CD1c-positive myeloid dendritic cell (primary cell): ENCODE measurements around the gene HIVEP1.
"Not testable (repeated sequence)": the region's sequence is repeated elsewhere in the genome, so short reads cannot be mapped to it uniquely, and the experiment has no call there.

Experiments used
- DNase-seq: peaks from one replicate; pipeline ENCODE4 v3.0.0-alpha.2; 2016; ENCODE audit errors: extremely low spot score

HIVEP1 gene

DNA sequence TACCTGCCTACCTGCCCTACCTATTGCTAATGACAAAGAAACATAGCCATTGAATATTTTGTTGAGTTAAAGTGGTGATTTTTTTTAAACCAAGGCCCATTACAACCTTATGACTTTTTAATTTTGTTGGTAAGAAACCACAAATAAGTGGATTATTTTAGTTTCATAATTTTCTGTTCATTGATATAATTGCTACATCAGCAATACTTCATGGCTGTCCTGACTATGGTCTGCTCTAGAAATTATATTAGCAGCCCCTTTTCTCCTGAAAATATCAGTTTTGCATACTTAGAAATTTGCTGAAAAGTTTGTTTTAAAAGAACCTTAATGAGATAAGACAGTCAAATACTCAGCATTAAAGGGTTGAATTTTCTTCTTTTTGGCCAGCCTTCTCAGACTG is 106.5 kb downstream of the HIVEP1 start:
- DNase-seq, result no peak

DNA sequence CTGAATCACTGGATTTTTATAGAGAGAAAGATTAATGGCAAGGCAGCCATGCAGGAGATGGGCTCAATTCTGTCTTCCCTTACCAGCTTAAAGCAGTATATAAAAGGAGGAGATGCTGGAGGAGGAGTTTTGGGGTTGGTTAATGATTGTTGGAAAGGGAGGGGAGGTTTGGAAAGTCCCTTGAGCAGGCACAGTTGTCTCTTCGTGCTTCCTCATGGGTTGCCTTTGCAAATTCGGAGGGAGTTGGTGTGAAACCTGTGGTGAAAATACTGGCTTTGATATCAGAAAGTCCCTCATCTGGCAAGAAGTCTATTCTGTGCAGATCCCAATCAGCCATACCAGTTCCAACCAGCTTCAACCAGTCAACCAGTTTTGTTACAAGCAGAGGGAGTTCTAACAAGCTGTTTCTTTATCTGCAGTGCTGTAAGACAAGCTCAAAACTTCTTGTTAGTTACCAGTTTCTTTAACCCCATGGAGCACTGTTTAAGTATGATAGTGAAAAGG is 107.0 kb downstream of the HIVEP1 start:
- no peak for DNase-seq

DNA sequence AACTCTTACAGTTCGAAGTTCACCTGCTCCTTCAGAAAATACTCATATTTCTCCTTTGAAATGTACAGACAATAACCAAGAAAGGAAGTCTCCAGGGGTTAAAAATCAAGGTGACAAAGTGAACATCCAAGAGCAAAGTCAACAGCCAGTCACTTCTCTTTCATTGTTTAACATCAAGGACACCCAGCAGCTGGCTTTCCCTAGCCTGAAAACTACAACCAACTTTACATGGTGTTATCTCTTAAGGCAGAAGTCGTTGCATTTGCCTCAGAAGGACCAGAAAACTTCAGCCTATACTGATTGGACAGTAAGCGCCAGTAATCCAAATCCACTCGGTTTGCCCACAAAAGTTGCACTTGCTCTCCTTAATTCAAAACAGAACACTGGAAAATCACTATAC is 113.3 kb downstream of the HIVEP1 start:
- DNase-seq, result no peak

DNA sequence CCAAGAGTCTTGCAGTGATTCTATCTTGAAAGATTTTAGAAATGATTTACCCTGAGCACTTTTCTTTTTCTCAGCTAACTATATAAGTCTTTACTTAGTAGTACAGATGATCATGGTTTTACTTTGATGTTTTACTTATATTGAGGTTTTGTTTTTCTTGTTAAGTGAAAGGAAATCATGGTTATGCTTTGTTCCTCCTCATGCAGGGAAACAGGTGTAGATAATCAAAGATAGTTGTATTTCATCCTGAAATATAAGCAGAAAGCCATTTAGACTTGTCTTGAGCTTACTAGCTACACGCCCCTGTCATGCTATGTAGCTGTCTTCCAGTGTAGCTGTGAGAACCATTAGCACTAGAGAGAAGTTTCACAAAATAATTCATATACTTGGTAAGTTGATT is 113.9 kb downstream of the HIVEP1 start:
- DNase-seq, result no peak

DNA sequence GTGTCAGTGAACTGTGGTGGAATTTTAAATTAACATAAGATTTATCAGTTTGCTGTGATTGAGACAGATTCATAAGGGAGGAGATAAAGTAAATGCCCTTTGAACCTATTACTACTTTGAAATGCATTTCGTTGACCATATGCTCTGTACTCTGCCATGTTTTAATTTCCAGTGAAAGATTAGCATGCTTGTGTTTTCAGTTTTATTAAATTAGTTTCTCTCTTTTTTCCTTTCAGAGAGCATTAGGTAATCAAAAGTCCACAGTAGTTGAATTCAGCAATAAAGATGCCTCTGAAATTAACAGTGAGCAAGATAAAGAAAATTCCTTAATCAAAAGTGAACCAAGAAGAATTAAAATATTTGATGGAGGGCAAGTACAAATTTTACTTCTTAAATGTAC is 117.4 kb downstream of the HIVEP1 start:
- no peak for DNase-seq

DNA sequence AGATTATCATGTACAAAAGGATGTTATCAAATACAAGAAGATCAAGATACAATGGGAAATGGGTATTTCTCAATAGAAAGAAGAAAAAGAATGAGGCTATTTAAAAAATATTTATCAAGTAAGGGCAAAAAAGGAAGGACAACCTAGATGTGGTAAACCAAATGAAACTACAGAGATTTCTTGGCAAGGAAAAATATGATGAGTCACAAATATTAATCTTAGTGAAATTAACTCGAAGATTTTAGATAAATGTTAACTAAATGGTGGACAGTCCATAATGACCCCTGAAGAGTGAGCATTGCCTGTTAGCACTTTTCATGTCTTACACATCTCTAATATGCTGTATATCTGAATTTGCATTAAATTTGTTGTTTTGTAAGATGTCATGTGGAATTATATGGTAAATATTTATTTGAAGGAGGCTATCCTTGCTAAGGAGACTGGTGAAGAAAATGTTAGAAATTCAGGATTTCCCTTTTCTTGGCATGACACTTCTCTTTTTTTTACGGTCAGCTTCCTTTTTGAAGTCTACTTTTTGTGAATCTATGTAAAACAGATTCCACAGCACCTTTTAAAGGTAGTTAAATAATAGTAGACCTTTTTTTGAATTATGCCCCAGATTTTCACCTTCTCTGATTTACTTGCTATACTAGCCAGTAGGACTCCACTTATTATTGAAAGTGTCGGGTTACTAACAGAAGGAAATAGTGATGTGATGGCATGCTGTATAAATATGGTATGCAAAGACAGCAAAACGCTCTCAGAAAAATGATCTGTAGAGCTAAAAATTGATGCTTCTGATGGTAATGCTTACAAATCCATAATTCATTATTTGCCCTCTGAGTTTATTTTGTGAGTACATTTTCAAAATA is 120.5 kb downstream of the HIVEP1 start:
- peak; percentile 55 for DNase-seq

DNA sequence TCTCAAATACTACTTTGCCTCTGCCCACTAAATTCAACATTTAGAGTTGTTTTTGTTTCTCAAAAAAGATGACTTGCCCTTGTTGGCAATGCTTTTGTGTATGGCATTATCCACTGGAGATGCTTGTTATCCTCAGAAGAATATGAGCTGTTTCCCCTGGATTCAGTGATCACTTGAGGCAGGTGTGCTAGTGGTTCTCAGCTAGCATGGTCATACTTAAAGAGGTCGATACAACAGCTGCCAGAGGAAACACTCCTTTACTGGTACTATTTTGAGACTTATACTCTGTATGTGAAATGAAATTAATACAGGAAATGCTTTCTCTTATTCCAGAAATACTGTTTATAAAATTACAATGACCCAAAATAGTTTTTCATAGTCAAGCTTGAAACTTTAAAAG is 122.5 kb downstream of the HIVEP1 start:
- DNase-seq, result no peak

DNA sequence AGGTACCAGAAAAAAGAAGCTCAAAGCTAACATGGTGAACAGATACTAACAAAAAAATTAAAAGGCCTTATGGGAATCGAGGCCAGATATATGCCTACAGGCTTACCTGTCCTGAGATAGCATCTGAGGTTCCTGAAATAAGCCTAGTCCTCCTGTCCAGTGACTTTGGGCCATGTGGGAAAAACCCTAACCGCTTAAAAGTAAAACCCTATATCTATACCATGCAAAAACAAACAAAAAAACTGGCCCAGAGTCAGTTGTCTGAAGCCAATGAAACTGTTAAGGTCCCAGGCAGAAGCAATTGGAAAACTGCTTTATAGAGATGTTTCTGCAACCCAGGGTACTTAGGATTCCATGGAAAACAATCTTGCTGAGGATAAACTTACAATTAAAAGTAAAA is 122.9 kb downstream of the HIVEP1 start:
- DNase-seq, result no peak

DNA sequence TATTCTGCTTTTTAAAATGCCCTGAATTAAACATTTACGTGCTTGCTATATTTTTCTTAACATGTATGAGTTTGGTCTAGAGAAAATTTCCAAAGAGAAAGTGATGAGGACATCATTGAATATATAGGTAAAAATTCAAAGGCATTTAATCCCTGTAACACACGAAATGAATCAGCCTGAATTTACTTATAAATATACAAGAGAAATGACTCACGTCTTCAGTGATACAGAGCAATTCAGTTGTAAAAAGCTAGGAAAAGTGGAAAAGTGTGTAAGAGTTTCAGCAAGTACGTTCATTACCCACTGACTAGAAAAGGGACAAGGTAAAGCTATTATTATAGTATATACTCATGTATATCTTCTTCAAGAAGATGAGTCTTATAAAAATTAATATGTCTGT is 124.8 kb downstream of the HIVEP1 start:
- DNase-seq, result no peak

DNA sequence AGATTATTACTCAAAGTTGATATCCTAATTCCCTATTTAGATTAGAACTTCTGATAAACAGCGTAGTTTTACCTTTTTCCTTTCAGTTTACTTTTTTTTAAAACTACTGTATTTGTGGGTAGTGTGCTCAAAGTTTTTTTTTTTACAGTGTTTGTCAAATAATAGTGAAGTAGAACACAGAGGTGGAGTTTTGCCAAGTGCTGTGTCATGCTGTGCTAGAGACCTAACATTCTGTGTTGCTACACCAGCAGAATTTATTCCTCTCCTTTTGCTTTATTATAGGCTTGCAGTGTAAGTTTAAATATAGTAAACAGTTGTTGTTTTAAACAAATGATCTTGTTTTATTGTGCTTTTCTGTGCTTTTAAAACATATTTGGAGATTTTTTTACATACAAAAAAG is 125.4 kb downstream of the HIVEP1 start:
- no peak for DNase-seq

DNA sequence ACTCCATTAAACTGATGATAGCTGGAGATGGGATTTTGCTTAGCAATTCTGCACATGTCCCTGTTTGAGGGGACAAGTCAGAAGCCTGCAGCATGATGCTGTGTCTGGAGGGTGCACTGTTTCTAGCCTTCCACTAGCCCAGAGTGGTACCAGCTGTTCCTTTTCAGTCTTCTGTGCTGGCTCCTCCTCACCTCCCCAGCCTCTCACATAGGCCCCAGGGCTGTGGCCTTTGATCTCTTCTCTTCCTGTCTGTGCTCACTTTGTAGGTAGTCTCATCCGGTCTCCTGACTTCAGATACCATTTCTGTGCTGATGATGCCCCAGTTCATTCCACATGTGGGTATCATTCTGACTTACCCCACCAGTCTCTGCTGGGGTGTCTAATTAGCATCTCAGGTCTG is 126.3 kb downstream of the HIVEP1 start:
- DNase-seq, result no peak

DNA sequence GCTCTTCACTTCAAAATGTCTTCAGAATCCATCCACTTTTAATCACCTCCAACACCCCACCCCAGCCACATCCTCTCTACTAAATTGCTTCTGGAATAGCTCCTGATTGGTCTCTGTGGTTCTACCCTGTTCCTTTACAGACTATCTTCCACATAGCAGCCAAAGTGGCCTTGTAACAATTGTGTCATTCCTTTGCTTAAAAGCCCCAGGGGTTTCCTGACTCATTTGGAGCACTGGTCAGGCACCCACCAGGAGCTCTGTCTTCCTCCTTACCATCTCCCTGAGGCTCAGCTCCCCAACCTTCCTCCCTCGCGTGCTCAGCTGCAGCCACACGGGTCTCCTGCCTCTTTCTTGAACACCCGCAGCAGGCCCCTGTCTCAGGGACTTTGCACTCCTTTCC is 126.8 kb downstream of the HIVEP1 start:
- no peak for DNase-seq

DNA sequence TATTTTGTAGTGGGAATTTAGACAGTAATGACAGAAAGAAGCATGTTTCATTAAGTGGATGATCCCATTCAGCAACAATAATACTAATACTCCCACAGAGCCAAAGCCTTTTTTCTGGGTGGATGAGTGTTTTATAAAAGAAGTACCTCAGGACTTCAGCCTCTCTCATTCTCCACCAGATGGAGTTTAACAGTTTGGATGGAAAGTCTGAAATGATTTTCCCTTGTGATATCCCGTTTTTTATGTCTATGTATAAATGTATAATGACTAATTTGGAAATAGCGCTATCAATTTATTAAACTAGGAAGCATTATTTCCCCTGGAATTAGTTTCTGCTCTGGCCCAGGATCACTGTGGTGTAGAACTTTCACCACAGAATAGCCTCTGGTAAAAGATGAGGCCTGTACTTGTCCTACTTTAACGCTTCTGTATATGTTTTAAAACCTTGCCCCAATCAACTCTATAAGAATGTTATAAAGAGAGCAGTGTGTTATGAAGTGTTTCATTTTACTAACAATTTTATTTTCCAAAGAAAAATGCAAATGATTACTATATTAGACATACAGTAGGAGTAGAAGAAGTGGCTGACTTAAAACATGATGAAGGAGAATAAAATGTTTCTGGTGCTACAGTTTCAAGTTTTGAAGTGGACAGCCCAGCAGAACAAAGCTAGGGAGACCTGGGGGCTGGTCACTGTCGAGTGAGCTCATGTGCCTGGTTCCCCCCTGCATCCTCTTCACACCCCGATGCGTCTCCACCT is 135.6 kb downstream of the HIVEP1 start:
- DNase-seq, result no peak

DNA sequence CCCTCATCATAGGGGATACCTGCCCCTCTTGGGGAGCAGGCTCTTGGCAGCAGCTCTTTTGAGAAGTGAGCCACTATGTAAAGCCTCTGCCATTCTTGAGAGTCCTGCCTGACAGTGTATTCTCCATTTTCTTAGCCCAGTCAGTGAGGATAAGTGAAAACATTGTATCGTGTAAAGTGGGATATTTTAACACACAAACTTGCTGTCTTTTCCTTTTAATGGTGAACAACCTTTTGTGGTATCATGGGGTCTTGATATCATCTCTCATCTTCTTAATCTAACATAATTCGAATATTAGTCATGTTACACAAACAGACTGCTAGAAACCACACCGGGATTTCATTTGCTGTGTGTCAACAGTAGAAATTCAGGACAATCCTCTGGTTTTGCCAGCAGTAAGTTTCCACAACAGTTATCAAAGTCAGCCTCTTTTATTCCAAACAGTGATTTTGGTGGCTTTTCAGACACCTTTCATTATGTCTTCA is 136.2 kb downstream of the HIVEP1 start:
- DNase-seq, result no peak

DNA sequence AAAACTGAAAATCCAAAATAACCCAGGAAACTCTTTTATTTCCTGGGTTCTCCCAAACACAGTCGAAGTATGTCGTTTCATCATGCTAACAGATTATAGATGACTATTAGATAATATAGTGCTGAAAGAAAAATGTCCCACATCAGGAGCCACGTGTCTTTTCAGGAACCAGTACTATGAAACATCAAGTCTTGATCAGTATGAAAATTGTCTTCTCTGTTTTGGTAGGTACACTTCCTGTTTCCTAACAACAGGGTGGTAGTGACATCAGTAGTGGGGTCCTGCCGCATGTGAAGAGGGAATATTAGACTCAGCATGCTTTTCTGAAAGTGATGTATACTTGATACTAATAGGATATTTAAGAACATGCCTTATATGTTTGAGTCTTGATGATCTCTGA is 136.7 kb downstream of the HIVEP1 start:
- DNase-seq, result no peak

DNA sequence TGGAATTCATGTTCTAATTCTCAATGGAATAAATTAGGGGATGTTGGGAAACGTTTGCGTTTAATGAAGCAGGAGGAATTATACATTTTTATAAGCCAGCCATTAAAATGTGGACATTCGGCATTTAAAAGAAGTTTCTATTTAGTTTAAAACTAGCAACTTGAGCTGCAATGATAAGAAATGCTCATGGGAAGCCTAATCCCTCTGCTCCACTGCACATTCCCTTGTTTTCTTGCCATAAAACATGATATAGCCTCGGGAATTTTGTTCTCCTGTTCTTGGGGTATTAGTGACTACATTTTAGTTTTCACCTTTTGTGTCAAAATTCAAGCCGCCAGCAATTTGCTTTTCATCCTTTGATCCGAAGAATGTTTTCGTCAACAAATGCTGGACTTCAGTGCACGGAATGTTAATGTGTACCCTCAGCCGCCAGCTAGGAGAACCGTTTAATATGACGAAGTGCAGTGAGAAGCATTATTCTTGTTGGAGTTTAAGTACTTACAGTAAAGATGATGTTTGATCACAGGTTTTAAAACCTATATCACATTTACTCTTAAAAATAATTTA is 137.9 kb downstream of the HIVEP1 start:
- DNase-seq, result no peak

DNA sequence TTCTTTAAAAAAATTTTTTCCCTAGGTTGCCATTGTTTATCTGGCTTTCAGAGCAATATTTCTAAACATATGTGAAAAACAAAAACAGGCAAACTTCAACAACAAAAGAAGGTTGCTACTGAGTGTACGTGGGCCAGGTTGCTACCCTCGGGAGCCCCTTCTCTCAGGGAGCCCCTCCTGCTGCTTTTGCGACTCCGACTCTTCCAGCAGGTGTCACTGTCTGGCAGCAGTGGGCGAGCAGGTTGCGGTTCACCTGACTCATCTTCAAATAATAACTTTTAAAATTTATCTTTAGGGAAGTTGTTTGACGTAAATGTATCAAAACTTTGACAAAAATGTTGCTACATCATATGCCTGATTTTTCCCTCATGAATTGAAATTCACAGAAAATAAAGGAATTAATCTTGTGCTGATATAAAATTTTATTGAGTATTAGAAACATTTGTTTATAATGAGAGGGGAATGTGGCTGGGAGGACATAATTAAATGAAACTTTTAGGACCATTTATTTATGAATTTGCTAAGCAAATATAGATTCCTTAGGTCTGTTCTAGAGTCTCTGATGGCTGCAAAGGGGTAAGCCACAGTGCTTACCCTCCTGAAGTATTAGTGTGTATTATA is 138.8 kb downstream of the HIVEP1 start:
- peak; percentile 27 for DNase-seq

DNA sequence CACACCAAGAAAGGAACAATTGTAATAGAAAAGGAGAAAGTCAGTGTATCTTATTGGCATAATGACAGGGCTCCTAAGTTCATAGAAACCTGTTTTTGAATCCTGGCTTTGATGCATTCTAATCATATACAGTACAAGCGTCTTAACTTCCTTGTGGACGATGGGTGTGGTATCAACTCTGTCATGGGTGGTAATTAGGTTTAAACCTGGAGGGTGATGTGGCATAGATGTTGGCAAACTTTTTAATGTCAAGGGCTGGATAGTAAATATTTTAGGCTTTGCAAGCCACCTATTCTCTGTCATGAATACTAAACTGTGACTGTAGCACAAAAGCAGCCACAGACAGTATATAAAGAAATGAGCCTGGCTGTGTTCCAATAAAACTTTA is 139.3 kb downstream of the HIVEP1 start:
- no peak for DNase-seq

DNA sequence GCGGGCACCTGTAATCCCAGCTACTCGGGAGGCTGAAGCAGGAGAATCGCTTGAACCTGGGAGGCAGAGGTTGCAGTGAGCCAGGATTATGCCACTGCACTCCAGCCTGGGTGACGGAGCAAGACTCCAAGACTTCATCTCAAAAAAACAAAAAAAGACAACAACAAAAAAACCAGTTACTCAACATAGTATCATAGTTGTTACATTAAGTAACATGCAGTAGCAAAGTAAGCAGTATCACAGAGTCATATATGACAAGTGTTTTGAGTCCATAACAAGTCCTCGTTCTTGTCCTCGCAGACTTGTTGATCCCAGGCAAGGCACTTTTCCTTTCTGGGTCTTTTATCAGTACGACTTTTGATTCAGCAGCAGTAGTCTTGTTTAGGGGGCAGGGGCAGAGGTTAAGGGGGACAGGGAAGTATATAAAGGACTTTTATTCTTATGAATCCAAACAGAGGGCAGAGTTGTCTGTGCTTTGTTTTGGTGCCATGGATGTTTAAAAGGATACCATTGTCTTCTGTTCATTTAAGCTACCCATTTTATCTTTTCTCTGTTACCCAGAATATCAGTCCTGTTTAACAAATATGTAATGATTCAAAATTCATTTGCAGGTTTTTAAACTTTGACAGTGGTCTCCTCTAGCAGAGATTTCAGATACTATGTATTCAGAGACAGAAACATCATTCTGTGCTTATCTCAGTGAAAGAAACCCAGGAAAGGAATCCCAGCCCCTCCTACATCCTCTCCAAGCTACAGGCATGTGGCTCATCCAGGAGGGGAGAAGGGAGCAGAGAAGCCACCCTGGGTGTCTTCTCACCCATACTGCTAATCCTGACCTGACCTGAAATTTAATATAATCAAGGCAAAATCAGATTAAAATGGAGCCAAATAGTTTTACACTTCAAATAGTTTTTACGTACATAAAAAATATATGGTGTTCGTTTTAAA is 140.2 kb downstream of the HIVEP1 start:
- DNase-seq, result no peak

DNA sequence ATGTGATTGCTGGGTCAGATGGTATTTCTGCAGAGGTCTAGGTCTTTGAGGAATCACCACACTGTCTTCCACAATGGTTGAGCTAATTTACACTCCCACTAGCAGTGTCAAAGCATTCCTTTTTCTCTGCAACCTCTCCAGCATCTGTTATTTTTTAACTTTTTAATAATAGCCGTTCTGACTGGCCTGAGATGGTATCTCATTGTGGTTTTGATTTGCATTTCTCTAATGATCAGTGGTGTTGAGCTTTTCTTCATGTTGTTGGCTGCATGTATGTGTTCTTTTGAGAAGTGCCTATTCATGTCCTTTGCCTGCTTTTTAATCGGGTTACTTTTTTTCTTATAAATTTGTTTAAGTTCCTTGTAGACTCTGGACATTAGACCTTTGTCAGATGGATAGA is 143.7 kb downstream of the HIVEP1 start:
- not testable (repeated sequence) for DNase-seq
